GM21737 (cell line): ENCODE measurements around the gene UPK3BL2.
A peak's percentile ranks its signal among the peaks of the same experiment; 100 is the strongest.
"Not testable (repeated sequence)": the region's sequence is repeated elsewhere in the genome, so short reads cannot be mapped to it uniquely, and the experiment has no call there.

ENCODE experiments used
- ATAC-seq: cut with Tn5 transposase; IDR thresholded peaks from one replicate; pipeline ENCODE4 v1.9.1; 2021; ENCODE audit warnings: mild to moderate bottlenecking, moderate library complexity; ENCODE audit not compliant: unreplicated experiment

The UPK3BL2 gene

DNA sequence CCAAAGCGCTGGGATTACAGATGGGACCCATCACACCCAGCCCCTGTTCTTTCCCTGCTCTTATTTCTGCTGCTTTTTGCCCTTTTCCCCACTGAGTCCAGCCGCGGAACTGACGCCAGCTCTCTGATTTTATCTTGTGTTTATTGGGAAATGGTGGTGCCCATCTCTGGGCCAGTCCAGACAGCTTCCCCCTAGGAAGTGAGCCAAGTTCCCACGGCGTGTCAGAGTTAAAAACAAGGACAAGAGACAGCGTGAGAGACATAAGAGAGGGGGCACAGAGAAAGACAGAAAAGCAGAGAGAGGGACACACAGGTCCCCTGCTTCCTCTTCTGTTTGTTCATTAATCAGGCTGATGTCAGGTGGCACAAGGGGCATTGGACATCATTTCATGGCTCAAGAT, 11.9 kb downstream of the UPK3BL2 start:
- not testable (repeated sequence) for ATAC-seq

- ATAC-seq, result not testable (repeated sequence)
These were observed 15.4 kb downstream of the UPK3BL2 start for GRCh38 chr7:102527822-102528793.

DNA sequence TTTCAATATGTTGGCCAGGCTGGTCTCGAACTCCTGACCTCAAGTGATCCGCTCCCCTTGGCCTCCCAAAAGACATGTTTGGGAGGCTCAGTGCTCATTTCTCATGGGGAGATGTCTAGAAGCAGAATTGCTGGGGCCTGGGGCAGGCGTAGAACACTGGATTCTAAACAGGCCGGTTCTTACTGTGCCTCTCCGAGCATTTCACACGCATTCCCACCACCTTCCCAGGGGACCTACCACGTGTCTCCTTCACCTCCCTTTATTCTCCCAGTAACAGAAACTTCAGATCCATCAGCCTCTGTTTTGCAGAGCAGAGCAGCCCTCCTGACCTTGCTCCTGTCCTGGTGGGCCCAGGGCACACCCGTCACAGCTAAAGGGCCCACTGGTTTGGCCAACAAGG, 16.3 kb downstream of the UPK3BL2 start:
- not testable (repeated sequence) for ATAC-seq

DNA sequence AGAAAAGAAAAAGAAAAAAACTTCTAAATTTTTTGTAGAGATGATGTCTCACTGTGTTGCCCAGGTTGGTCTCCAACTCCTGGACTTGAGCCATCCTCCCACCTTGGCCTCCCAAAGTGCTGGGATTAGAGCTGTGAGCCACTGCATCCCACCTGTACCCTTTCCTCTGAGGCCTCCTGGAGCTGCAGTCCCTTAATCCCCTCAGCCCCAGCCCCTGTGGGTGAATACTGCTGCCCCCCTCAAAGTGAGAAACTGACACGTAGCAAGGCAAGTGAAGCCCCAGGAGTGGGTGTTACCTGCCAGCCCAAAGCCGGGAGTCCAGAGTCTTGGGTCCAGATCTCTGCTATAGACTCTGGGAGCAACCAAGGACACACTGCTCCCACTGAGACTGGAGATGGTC, 18.7 kb downstream of the UPK3BL2 start:
- ATAC-seq, result not testable (repeated sequence)

GRCh38 chr7:102520797-102521196, 22.7 kb downstream of the UPK3BL2 start:
- ATAC-seq, result not testable (repeated sequence)

- peak; percentile 77 for ATAC-seq
These were observed 25.8 kb downstream of the UPK3BL2 start, which contains the start of gene RASA4B for GRCh38 chr7:102517550-102518147. TSS of gene RASA4B (minus strand) at chr7:102517777. CDS start at chr7:102517710, 67 bp downstream.

DNA sequence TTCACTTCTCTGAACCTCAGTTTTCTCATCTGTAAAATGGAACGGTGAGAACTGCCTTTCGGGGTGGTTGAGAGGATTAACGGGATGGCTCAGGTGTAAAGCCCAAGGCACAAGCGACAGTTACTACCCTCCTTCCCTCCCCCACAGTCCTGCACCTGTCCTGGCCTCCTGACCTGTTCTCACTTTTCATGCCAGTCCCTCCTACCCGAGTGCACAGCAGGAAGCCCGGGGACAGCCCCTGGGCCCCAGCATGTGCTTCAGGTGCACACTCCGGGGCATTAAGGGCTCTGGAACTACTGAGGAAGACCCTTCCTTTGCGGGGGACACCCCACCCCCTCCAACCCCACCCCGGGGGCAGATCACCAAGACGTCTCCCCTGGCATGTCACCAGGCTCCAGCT, 26.5 kb downstream of the UPK3BL2 start:
- not testable (repeated sequence) for ATAC-seq

GRCh38 chr7:102515889-102516288, 27.6 kb downstream of the UPK3BL2 start:
- not testable (repeated sequence) for ATAC-seq

DNA sequence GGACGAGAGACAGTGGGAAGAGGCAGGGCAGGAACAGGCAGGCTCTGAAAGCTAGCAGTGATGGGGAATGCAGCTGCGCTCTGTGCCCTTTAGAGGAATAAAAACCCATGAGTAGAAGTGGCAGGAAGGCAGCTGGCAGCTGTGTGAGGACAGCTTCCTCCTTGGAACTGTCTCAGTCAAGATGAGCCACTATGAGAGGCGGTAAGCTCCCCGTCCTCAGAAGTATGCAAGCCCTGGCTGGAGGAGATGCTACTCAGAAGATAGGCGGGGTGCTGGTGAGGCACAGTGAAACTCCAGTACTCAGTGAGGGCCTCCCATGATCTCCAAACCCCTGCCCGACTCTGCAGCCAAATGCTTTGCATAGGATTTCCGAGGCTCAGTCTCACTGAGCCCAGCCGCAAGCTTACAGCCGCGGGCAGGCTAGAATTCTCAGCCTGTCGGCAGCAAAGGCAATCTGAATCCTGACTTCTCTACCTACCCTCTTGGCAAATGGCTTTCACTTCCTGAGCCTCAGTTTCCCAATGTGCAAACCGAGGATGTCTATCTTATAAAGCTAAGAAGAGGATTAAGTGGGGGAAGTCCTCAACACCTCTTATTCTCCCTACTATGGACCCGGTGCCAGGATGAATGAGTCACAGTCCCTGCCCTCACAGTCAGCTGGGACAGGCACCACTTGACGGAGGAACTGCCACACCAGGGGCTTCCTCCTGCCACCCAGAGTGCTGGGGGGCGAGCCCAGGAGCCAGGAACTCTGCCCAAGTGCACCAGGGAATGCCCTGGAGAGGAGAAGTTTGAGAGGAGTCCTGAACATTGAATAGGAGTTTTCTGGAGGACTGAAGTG, 28.4 kb downstream of the UPK3BL2 start:
- ATAC-seq, result peak; percentile 50

GRCh38 chr7:102512642-102513221, 30.8 kb downstream of the UPK3BL2 start:
- ATAC-seq, result not testable (repeated sequence)

DNA sequence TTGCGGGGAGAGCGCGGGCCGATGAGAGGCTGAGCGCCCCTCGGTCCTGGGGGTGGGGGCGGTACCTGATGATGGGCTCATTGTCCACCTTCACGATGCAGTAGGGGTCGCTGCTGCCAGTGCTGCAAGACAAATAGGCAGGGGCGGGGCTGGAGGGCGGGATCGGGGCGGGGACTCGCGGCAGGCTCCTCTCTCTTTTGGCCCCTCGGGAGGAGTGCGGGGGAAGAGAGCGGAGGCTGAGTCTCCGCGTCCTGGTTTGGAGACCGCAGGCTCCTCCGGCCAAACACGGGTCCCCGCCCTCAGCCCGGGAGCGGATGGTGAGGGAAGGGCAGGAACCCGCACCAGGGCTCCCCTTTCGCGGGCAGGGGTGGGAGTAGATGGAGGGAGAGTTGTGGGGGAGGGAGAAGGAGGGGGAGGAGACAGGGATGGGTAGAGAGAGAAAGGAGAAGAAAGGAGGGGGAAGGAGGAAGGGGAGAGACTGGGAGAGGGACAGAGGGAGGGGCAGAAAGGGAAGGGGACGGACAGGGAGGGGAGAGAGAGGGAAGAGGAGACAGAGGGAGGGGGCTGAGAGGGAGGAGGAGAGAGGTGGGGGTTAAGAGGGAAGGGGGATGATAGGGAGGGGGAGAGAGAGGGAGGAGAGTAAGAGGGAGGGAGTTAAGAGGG, 31.5 kb downstream of the UPK3BL2 start:
- ATAC-seq, result peak; percentile 38

GRCh38 chr7:102510575-102510974, 32.9 kb downstream of the UPK3BL2 start:
- ATAC-seq, result not testable (repeated sequence)

GRCh38 chr7:102507410-102508088, 35.9 kb downstream of the UPK3BL2 start:
- ATAC-seq, result not testable (repeated sequence)

DNA sequence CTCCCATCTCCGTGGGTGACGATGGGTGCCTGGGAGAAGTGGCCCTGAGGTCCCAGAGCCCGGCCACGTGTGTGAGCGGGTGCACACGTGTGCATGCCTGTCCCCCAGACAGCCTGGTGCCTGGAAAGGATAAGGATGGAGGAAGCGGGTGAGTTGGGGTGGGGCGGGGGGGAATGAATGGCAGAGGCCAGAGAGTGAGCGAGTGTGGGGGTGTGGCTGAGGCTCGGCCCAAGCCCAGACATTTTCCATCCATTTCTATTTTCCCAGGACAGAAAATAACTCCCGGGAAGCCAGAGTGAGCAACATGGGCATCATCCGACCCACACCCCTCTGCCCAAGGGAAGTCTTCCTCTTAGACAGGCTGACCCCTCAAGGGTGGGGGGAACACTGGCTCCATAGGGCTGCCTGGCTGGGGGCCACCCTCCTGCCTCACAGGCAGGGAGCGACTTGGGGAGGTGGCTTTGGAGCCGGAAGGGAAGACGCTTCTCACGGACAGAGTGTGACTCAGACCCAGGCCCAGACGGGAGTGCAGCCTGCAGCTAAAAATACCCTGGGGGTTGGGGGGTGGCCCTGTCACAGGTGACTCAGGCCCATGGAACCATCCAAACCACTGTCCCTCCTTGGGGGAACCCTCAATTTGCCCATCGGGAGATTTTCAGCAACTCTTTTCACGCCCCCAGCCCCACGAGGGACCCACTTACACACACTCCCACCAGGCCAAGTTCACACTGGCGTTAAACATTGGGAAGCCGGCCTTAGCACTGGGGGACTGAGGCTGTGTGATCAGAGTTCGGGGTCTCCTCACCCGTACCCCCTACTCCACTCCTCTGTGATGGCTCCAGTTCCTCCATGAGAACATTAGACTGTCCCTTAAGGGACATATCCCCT, 38.0 kb downstream of the UPK3BL2 start:
- not testable (repeated sequence) for ATAC-seq

DNA sequence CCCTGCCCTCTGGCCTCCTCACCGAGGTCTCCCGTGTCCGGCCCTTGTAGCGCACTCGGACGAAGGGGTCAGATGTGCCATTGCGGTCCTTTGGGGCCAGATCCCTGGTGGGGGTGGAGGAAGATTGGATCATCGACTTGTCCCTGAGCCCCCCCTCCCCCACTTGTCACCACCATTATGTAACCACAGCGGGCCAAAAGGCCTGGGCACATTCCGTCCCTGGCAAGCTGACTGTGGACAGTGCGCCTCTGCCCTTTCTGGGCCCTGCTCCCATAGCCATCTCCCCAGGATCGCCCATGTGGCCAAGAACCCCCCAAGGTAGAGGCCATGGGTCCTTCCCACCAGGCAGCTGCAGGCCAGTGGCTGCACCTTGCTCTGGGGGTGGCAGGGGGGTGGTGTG, 40.4 kb downstream of the UPK3BL2 start:
- not testable (repeated sequence) for ATAC-seq

DNA sequence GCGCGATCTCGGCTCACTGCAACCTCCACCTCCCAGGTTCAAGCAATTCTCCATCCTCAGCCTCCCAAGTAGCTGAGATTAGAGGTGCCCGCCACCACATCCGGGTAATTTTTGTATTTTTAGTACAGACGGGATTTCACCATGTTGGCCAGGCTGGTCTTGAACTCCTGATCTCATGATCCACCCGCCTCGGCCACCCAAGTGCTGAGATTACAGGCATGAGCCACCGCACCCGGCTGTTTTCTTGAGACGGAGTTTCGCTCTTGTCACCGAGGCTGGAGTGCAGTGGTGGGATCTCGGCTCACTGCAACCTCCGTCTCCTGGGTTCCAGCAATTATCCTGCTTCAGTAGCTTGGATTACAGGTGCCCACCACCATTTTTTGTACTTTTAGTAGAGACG, 45.2 kb downstream of the UPK3BL2 start:
- ATAC-seq, result not testable (repeated sequence)

GRCh38 chr7:102497308-102497707, 46.2 kb downstream of the UPK3BL2 start:
- not testable (repeated sequence) for ATAC-seq

DNA sequence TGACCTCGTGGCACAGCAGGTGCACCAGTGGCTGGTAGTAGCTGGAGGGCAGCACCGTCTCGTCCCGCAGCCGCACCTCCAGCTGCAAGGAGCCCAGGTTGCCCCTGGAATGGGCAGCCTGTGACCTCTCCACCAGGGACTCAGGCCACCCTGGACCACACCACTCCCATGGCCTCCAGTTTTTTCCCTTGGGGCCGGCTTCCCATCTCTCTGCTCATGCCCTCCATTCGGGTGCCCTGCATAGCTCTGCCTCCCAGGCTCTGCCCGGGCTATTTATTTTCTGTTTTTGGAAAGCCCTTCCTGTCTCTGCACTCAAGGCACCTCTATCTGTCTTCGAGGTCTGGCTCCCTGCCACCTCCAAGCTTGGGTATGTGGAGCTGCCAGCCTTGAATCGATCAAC, 46.6 kb downstream of the UPK3BL2 start:
- not testable (repeated sequence) for ATAC-seq
